Lung (tissue), 12 donors: ENCODE results near the gene HPS1. TPM values are rescaled to one million over a fixed set of nuclear protein-coding genes. Genes with fewer than 3 reads are reported as not detected.
A peak's percentile ranks its signal among the peaks of the same experiment; 100 is the strongest.

ENCODE experiments used
- ATAC-seq: fragments of 200-7000 bp; cut with Tn5 transposase; one replicate; pipeline ENCODE4 v1.9.1; 2020; ENCODE audit warnings: moderate number of reproducible peaks; ENCODE audit not compliant: insufficient read depth, low FRiP score
- DNase-seq, 3 donors: peaks; one replicate each; pipeline ENCODE4 v3.0.0-alpha.2; 2013 to 2017
- H3K27ac ChIP-seq, 2 donors: one replicate each; pipeline ENCODE4 v1.5.1; 2013; ENCODE audit warnings: mild to moderate bottlenecking in 2 of 2, moderate library complexity in 2 of 2, control low read depth in 1 of 2, inconsistent platforms in 1 of 2, low read depth in 1 of 2, low read length in 1 of 2
- H3K27me3 ChIP-seq, 3 donors: one replicate each; pipeline ENCODE4 v1.5.1; 2013; ENCODE audit warnings: low read length in 2 of 3; ENCODE audit not compliant: control insufficient read depth in 3 of 3, insufficient read depth in 3 of 3
- H3K36me3 ChIP-seq, 4 donors: one replicate each; pipeline ENCODE4 v1.5.1; 2013; ENCODE audit warnings: low read length in 4 of 4, mild to moderate bottlenecking in 1 of 4, moderate library complexity in 1 of 4; ENCODE audit not compliant: control insufficient read depth in 4 of 4, insufficient read depth in 4 of 4
- H3K4me1 ChIP-seq, 5 donors: one replicate each; pipeline ENCODE4 v1.5.1; 2013; ENCODE audit warnings: low read length in 5 of 5, mild to moderate bottlenecking in 2 of 5, moderate library complexity in 1 of 5; ENCODE audit not compliant: control insufficient read depth in 5 of 5, insufficient read depth in 5 of 5
- H3K4me3 ChIP-seq: one replicate; pipeline ENCODE4 v1.5.1; 2013; ENCODE audit warnings: mild to moderate bottlenecking, control low read depth, moderate library complexity
- H3K9ac ChIP-seq, 2 donors: one replicate each; pipeline ENCODE4 v1.5.1; 2013; ENCODE audit warnings: low read length in 2 of 2, control low read depth in 1 of 2; ENCODE audit not compliant: insufficient read depth in 1 of 2
- H3K9me3 ChIP-seq, 4 donors: one replicate each; pipeline ENCODE4 v1.5.1; 2013; ENCODE audit warnings: low read length in 3 of 4, mild to moderate bottlenecking in 1 of 4, moderate library complexity in 1 of 4; ENCODE audit not compliant: control insufficient read depth in 4 of 4, insufficient read depth in 3 of 4
- CTCF ChIP-seq: IDR thresholded peaks from 2 replicates; pipeline ENCODE4 v1.5.1; 2012; ENCODE audit warnings: mild to moderate bottlenecking; ENCODE audit errors: control extremely low read depth, extremely low read depth
- WGBS, 2 donors: extraction: QIAGEN DNeasy Blood & Tissue Kit; methylation state at CpG; one replicate each; pipeline ENCODE4 v1.1.7; 2013; 5-methylcytosine and 5-hydroxymethylcytosine counted together
- polyA plus RNA-seq, 2 donors: library from polyadenylated mRNA; stranded (reverse); fragments of 200-250 nt; gene quantifications; one replicate each; pipeline ENCODE4 v1.2.1, GENCODE V29; 2013
- total RNA-seq, 2 donors: library from RNA; depleted of rRNA in 1 of 2; stranded (reverse); fragments of >200 nt in 1 of 2; gene quantifications; one replicate each; pipeline ENCODE4 v1.2.1, GENCODE V29; 2014 to 2021
- donor health status: control.
- donor health status: control.
- donor health status: Bipolar disorder and iron deficiency.
- donor health status: healthy.
- donor health status: DM: yes; HTN: yes; CAD: no.

HPS1 gene
- total and polyA plus RNA-seq, 4 donors, result 32.3 to 89.5 (median 58.4) TPM

DNA sequence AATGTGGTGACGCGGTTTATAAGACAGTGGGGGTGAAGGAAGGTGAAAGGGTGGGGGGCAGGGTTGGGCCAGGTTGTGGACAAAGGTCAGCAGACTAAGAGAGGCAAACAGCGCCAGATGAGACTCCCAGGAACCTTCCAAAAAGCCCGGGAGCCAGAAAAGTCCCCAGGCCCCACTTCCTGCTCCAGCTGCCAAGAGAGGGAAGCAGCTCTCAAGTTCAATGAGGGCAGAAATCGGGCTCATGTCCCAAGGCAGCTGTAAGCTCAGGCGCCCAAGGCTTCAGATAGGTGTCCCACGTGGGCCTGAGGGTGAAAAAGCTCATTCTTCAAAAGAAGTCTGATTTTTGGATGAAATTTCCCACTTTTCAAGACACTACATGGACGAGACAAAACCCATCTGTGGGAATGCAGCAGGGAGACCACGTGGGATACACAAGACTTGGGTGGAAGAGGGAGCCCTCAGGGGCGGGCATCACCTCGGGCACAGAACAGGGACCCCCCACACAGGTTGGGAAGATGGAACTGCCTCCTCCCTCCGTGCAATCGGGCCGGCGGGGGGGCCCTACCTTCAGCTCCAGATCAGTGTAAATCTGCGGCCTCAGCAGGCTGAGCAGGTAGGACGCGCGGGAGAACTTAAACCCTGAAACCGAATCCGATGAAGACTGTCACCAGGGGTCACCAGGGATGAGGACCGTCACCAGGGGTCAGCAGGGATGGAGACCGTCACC is 39.6 kb downstream of the HPS1 start:
- peak in 1 of 3 donors; percentile 37 for DNase-seq
- TF ChIP-seq CTCF, result no peak
- Histone ChIP-seq H3K4me1 (peaks cover 0 to 37% (median 14%) of the 10 kb centered on the region in 5 donors), H3K9me3 (no peaks in the 10 kb centered on the region), H3K27ac (no peak overlapping the region), H3K36me3 (peaks cover 0 to 18% (median 7%) of the 10 kb centered on the region in 4 donors), H3K9ac (no peak overlapping the region), H3K27me3 (no peaks in the 10 kb centered on the region), H3K4me3 (no peak overlapping the region)
- no peak for ATAC-seq
- WGBS, 2 donors, result 84 to 92% methylated on average over 23 of the region's 23 CpGs

- DNase-seq (peak in 1 of 3 donors; percentile 29), ATAC-seq (no peak)
- WGBS, 2 donors, result 90% methylated on average over 12 of the region's 12 CpGs
Observed at GRCh38 chr10:98405422-98405821, 41.3 kb downstream of the HPS1 start.

GRCh38 chr10:98404571-98405359 is 42.0 kb downstream of the HPS1 start:
- Histone ChIP-seq H3K4me3 (no peak overlapping the region), H3K9me3 (no peaks in the 10 kb centered on the region), H3K27ac (no peak overlapping the region), H3K9ac (no peak overlapping the region), H3K27me3 (no peaks in the 10 kb centered on the region), H3K4me1 (peaks cover 0 to 22% (median 7%) of the 10 kb centered on the region in 5 donors), H3K36me3 (peaks cover 0 to 23% (median 7%) of the 10 kb centered on the region in 4 donors)
- 68 to 79% methylated on average over 8 of the region's 8 CpGs for WGBS, 2 donors
- no peak for TF ChIP-seq CTCF
- DNase-seq (peak in 1 of 3 donors; percentile 42), ATAC-seq (no peak)

More at GRCh38 chr10:98405422-98405821, 41.3 kb downstream of the HPS1 start:
- no peaks in the 10 kb centered on the region for H3K27me3 ChIP-seq
- no peak overlapping the region for H3K27ac ChIP-seq
- peaks cover 0 to 18% (median 6%) of the 10 kb centered on the region in 4 donors for H3K36me3 ChIP-seq
- no peak overlapping the region for H3K9ac ChIP-seq
- no peak overlapping the region for H3K4me3 ChIP-seq
- TF ChIP-seq CTCF, result no peak
- H3K4me1 ChIP-seq, result peaks cover 0 to 24% (median 7%) of the 10 kb centered on the region in 5 donors
- no peaks in the 10 kb centered on the region for H3K9me3 ChIP-seq
